HG02870 (cell line): ENCODE data around the gene MED12.

Experiments used
- ATAC-seq: cut with Tn5 transposase; IDR thresholded peaks from one replicate; pipeline ENCODE4 v1.9.1; 2021; ENCODE audit warnings: mild to moderate bottlenecking, moderate library complexity; ENCODE audit not compliant: unreplicated experiment

Gene MED12

GRCh38 chrX:71184803-71185495, 66.6 kb downstream of the MED12 start:
- ATAC-seq, result no peak

GRCh38 chrX:71191248-71191647, 72.9 kb downstream of the MED12 start:
- no peak for ATAC-seq
